K562 (cell line): Measurements from ENCODE around the gene SPTSSA. TPM values are rescaled to one million over a fixed set of nuclear protein-coding genes. Genes with fewer than 3 reads are reported as not detected.

Source experiments
- ATAC-seq: fragments of 200-7000 bp; cut with Tn5 transposase; 3 replicates; pipeline ENCODE4 v1.9.1; 2020; ENCODE audit warnings: moderate library complexity
- BruUV-seq: library from RNA; stranded (reverse); fragments of 400-500 nt; replicated peaks from 2 replicates; lab custom pipeline; 2021; lab: Mats Ljungman, UMichigan
- CTCF ChIA-PET: fragments of 300-600 bp; formaldehyde crosslinking; extraction: SDS; loops from one replicate; lab custom pipeline; 2021; ENCODE audit warnings: low intra/inter-chr PET ratio; lab: Yijun Ruan, JAX
- POLR2A ChIA-PET: fragments of 300-600, 350-650 bp; sonication (Branson Sonifier 250); formaldehyde crosslinking; extraction: SDS; loops from one replicate; lab custom pipeline; 2021; ENCODE audit warnings: antibody characterized with exemption, inconsistent platforms; lab: Yijun Ruan, JAX
- DNase-seq, 4 experiments: peaks; one replicate each; pipeline versions ENCODE4 v3.0.0 to v3.0.0-alpha.2; 2011 to 2018; ENCODE audit warnings: low spot score in 3 of 4, mixed read lengths in 3 of 4; ENCODE audit errors: extremely low read depth in 1 of 4
- FAIRE-seq: peaks from 2 replicates; lab custom pipeline; 2011; peaks lifted over from hg19 to GRCh38; lab: Jason Lieb, UNC
- H2AFZ ChIP-seq: 2 replicates; pipeline ENCODE4 v1.6.0; 2011; ENCODE audit warnings: low read depth, low read length, control low read depth, inconsistent platforms
- H3K27ac ChIP-seq: fragments of 200-600 bp; 3 replicates; pipeline ENCODE4 v1.8.0; 2011; ENCODE audit warnings: low read depth, mild to moderate bottlenecking, control low read depth, inconsistent platforms, low read length, moderate library complexity, mixed read lengths; ENCODE audit errors: extremely low read depth
- H3K27me3 ChIP-seq, 2 experiments: fragments of 300-600 bp in 1 of 2; 2 replicates in 1 of 2; 3 replicates in 1 of 2; pipeline versions ENCODE4 v1.6.0 to v1.8.0; 2011; ENCODE audit warnings: inconsistent platforms in 2 of 2, low read length in 2 of 2, mild to moderate bottlenecking in 1 of 2, mixed read lengths in 1 of 2, moderate library complexity in 1 of 2; ENCODE audit not compliant: control insufficient read depth in 2 of 2, insufficient read depth in 2 of 2
- H3K36me3 ChIP-seq: fragments of 300-600 bp; 3 replicates; pipeline ENCODE4 v1.8.0; 2011; ENCODE audit warnings: mild to moderate bottlenecking, low read length, inconsistent platforms; ENCODE audit not compliant: control insufficient read depth, insufficient read depth
- H3K4me1 ChIP-seq, 2 experiments: fragments of 200-600 bp in 1 of 2; replicated peaks in 1 of 2; 2 replicates in 1 of 2; 3 replicates in 1 of 2; pipeline versions ENCODE4 v1.5.1 to v1.8.0; 2011; ENCODE audit warnings: inconsistent platforms in 2 of 2, low read length in 2 of 2, mild to moderate bottlenecking in 1 of 2, mixed read lengths in 1 of 2, moderate library complexity in 1 of 2; ENCODE audit not compliant: control insufficient read depth in 2 of 2, insufficient read depth in 2 of 2
- H3K4me2 ChIP-seq: 2 replicates; pipeline ENCODE4 v1.6.1; 2011; ENCODE audit warnings: low read length, control low read depth, inconsistent platforms, mixed read lengths; ENCODE audit not compliant: insufficient read depth
- H3K4me3 ChIP-seq: fragments of 200-600 bp; sonication (generic), shearing (Covaris generic); 2 replicates; pipeline ENCODE4 v1.5.1; 2016; ENCODE audit warnings: control low read depth, inconsistent platforms
- H3K79me2 ChIP-seq: fragments of 200-600 bp; 3 replicates; pipeline ENCODE4 v1.8.0; 2011; ENCODE audit warnings: low read length, inconsistent platforms; ENCODE audit not compliant: control insufficient read depth, insufficient read depth
- H3K9ac ChIP-seq, 2 experiments: 2 replicates each; pipeline versions ENCODE4 v1.6.0 to v1.6.1; 2011; ENCODE audit warnings: low read depth in 2 of 2, low read length in 2 of 2, control low read depth in 1 of 2, inconsistent platforms in 1 of 2, mild to moderate bottlenecking in 1 of 2, mixed read lengths in 1 of 2; ENCODE audit not compliant: insufficient read depth in 1 of 2
- H3K9me1 ChIP-seq: one replicate; pipeline ENCODE4 v1.6.0; 2011; ENCODE audit warnings: inconsistent platforms, mild to moderate bottlenecking, low read length, moderate library complexity; ENCODE audit not compliant: control insufficient read depth, insufficient read depth
- H3K9me3 ChIP-seq: replicated peaks from 2 replicates; pipeline ENCODE4 v1.5.1; 2011; ENCODE audit warnings: low read depth, low read length, inconsistent platforms; ENCODE audit not compliant: control insufficient read depth, insufficient read depth
- H4K20me1 ChIP-seq: replicated peaks from 2 replicates; pipeline ENCODE4 v1.6.1; 2011; ENCODE audit warnings: low read length, inconsistent platforms, mixed read lengths; ENCODE audit not compliant: control insufficient read depth, insufficient read depth
- HCFC1 ChIP-seq: IDR thresholded peaks from 2 replicates; pipeline ENCODE4 v1.6.1; 2012; ENCODE audit warnings: low read depth, low read length, improper control_type of control experiment
- JUNB ChIP-seq: fragments of 450-650 bp; formaldehyde crosslinking; conservative IDR thresholded peaks from 2 replicates; pipeline ENCODE4 v1.4.0; 2020; ENCODE audit warnings: mild to moderate bottlenecking
- NFXL1 ChIP-seq: fragments of 450-650 bp; formaldehyde crosslinking; IDR thresholded peaks from 2 replicates; pipeline ENCODE4 v1.4.0; 2021; ENCODE audit warnings: mild to moderate bottlenecking
- SIRT6 ChIP-seq: IDR thresholded peaks from one replicate; pipeline ENCODE4 v1.6.1; 2012; ENCODE audit warnings: low read depth, mild to moderate bottlenecking, control low read depth, inconsistent platforms, low read length, moderate library complexity
- ZKSCAN8 ChIP-seq: fragments of 200-800 bp; sonication (Bioruptor generic); IDR thresholded peaks from 2 replicates; pipeline ENCODE4 v1.6.1; 2016; ENCODE audit warnings: missing genetic modification characterization, missing compliant biosample characterization
- ZNF124 ChIP-seq: sonication (generic); formaldehyde crosslinking; IDR thresholded peaks from 2 replicates; pipeline ENCODE4 v1.8.1; 2022; ENCODE audit warnings: missing genetic modification reagents
- ZNF445 ChIP-seq: fragments of 250-450 bp; sonication (Bioruptor Pico); IDR thresholded peaks from 2 replicates; pipeline ENCODE4 v1.4.0; 2020; ENCODE audit warnings: low read depth, mild to moderate bottlenecking, moderate library complexity
- WGBS: fragments of 100-300 bp; shearing (Covaris generic); methylation state at CpG from one replicate; pipeline ENCODE4 v1.1.6; 2016; ENCODE audit warnings: low coverage, mixed read lengths; ENCODE audit not compliant: insufficient coverage; ENCODE audit errors: missing lambda C conversion rate; 5-methylcytosine and 5-hydroxymethylcytosine counted together
- in situ Hi-C: fragments of 300-500 bp; cut with MboI; formaldehyde crosslinking; loops from 4 replicates; pipeline ENCODE4 v1.15.0; 2018; ENCODE audit warnings: inconsistent platforms, mixed read lengths
- intact Hi-C: fragments of 100-400 bp; cut with micrococcal nuclease; formaldehyde crosslinking; loops from 2 replicates; pipeline ENCODE4 v1.14.2; 2022
- polyA plus RNA-seq, 8 experiments: library from polyadenylated mRNA; depleted of rRNA in 4 of 8; stranded (reverse) in 5 of 8; unstranded in 3 of 8; fragments of >200 nt; fragmentation: Nextera tagmentation in 2 of 8; fragmentation: Illumina TruSeq in 1 of 8; extraction: Ambion mirVana in 2 of 8; extraction: Trizol in 1 of 8; gene quantifications; 2 replicates each; pipeline versions ENCODE4 v1.2.1 to v1.2.3, GENCODE V29; 2011 to 2014; ENCODE audit warnings: inconsistent platforms in 1 of 8, missing spikeins in 1 of 8
- total RNA-seq, 7 experiments: library from RNA; depleted of rRNA in 6 of 7; stranded (reverse); fragments of >200 nt in 6 of 7; fragmentation: Illumina TruSeq in 2 of 7; extraction: Trizol in 2 of 7; gene quantifications; 2 replicates each; pipeline versions ENCODE4 v1.2.1 to v1.2.3, GENCODE V29; 2011 to 2021; ENCODE audit warnings: low replicate concordance in 1 of 7
- TF ChIP-seq, protein P1 (sequence below): sonication (generic); formaldehyde crosslinking; IDR thresholded peaks from 2 replicates; pipeline ENCODE4 v1.8.1; 2023; ENCODE audit warnings: mild to moderate bottlenecking, missing genetic modification reagents
- TF ChIP-seq, protein P2 (sequence below): sonication (generic); formaldehyde crosslinking; IDR thresholded peaks from 2 replicates; pipeline ENCODE4 v1.8.1; 2023; ENCODE audit warnings: missing genetic modification reagents, mild to moderate bottlenecking, borderline replicate concordance
- TF ChIP-seq, protein P3 (sequence below): fragments of 250-450 bp; sonication (Bioruptor Pico); IDR thresholded peaks from 2 replicates; pipeline ENCODE4 v1.4.0; 2020; ENCODE audit warnings: mild to moderate bottlenecking, moderate library complexity, borderline replicate concordance

The SPTSSA gene
- total and polyA plus RNA-seq, 9 of the 15 experiments (the other 6 are each of a cell fraction or from before 2014, with no cell fraction given): 6.8 to 35.7 (median 22.0) TPM

DNA sequence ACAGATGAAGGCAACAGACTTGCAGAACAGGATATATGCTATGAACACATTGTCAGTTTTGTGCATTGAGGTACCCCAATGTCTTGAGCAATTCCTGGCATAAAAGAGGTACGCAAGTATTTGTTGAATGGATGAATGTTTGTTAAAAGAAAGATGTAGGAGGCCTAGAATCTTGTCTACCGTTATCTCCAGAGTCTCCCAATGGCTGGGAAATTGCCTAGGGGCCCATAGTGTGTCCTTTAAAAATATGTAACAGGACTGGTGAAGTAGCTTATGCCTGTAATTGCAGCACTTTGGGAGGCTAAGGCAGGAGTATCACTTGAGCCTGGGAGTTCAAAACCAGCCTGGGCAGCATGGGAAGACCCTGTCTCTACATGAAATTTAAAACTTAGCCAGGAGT, 20.4 kb upstream of the SPTSSA start (continued):
- TF ChIP-seq ZNF124 (CRISPR knock-in tag) (no peak), HCFC1 (no peak), ZNF445 (CRISPR knock-in tag) (no peak)

DNA sequence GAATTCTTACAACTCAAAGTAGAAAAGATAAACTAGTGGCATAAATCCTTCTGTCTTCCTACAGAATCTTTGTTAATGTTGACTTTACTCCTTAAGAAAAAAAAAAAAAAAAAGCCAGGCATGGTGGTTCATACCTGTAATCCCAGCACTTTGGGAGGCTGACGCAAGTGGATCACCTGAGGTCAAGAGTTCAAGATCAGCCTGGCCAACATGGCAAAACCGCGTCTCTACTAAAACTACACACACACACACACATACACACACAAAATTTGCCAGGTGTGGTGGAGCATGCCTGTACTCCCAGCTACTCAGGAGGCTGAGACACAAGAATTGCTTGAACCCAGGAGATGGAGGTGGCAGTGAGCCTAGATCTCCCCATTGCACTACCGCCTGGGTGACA, 17.7 kb upstream of the SPTSSA start:
- Histone ChIP-seq H3K27me3 (no peaks in the 10 kb centered on the region), H2AFZ (no peak overlapping the region), H3K9ac (no peak overlapping the region), H3K4me3 (no peak overlapping the region), H3K4me1 (no peaks in the 10 kb centered on the region), H3K79me2 (no peaks in the 10 kb centered on the region), H3K9me3 (no peaks in the 10 kb centered on the region), H3K36me3 (no peaks in the 10 kb centered on the region), H3K4me2 (no peak overlapping the region), H4K20me1 (no peaks in the 10 kb centered on the region), H3K27ac (no peak overlapping the region), H3K9me1 (no peaks in the 10 kb centered on the region)
- FAIRE-seq: no peak
- CTCF ChIA-PET: no interaction called here
- intact Hi-C loops: no loop called here
- no TSS peak for BruUV-seq
- no peak for DNase-seq
- no peak for ATAC-seq
- TF ChIP-seq SIRT6 (no peak), JUNB (no peak), NFXL1 (no peak), ZKSCAN8 (CRISPR knock-in tag) (no peak)
- TF ChIP-seq, protein P1, sequence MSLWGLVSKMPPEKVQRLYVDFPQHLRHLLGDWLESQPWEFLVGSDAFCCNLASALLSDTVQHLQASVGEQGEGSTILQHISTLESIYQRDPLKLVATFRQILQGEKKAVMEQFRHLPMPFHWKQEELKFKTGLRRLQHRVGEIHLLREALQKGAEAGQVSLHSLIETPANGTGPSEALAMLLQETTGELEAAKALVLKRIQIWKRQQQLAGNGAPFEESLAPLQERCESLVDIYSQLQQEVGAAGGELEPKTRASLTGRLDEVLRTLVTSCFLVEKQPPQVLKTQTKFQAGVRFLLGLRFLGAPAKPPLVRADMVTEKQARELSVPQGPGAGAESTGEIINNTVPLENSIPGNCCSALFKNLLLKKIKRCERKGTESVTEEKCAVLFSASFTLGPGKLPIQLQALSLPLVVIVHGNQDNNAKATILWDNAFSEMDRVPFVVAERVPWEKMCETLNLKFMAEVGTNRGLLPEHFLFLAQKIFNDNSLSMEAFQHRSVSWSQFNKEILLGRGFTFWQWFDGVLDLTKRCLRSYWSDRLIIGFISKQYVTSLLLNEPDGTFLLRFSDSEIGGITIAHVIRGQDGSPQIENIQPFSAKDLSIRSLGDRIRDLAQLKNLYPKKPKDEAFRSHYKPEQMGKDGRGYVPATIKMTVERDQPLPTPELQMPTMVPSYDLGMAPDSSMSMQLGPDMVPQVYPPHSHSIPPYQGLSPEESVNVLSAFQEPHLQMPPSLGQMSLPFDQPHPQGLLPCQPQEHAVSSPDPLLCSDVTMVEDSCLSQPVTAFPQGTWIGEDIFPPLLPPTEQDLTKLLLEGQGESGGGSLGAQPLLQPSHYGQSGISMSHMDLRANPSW: no peak
- TF ChIP-seq, protein P2, sequence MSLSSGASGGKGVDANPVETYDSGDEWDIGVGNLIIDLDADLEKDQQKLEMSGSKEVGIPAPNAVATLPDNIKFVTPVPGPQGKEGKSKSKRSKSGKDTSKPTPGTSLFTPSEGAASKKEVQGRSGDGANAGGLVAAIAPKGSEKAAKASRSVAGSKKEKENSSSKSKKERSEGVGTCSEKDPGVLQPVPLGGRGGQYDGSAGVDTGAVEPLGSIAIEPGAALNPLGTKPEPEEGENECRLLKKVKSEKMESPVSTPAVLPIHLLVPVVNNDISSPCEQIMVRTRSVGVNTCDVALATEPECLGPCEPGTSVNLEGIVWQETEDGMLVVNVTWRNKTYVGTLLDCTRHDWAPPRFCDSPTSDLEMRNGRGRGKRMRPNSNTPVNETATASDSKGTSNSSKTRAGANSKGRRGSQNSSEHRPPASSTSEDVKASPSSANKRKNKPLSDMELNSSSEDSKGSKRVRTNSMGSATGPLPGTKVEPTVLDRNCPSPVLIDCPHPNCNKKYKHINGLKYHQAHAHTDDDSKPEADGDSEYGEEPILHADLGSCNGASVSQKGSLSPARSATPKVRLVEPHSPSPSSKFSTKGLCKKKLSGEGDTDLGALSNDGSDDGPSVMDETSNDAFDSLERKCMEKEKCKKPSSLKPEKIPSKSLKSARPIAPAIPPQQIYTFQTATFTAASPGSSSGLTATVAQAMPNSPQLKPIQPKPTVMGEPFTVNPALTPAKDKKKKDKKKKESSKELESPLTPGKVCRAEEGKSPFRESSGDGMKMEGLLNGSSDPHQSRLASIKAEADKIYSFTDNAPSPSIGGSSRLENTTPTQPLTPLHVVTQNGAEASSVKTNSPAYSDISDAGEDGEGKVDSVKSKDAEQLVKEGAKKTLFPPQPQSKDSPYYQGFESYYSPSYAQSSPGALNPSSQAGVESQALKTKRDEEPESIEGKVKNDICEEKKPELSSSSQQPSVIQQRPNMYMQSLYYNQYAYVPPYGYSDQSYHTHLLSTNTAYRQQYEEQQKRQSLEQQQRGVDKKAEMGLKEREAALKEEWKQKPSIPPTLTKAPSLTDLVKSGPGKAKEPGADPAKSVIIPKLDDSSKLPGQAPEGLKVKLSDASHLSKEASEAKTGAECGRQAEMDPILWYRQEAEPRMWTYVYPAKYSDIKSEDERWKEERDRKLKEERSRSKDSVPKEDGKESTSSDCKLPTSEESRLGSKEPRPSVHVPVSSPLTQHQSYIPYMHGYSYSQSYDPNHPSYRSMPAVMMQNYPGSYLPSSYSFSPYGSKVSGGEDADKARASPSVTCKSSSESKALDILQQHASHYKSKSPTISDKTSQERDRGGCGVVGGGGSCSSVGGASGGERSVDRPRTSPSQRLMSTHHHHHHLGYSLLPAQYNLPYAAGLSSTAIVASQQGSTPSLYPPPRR (CRISPR knock-in tag): no peak
- TF ChIP-seq, protein P3, sequence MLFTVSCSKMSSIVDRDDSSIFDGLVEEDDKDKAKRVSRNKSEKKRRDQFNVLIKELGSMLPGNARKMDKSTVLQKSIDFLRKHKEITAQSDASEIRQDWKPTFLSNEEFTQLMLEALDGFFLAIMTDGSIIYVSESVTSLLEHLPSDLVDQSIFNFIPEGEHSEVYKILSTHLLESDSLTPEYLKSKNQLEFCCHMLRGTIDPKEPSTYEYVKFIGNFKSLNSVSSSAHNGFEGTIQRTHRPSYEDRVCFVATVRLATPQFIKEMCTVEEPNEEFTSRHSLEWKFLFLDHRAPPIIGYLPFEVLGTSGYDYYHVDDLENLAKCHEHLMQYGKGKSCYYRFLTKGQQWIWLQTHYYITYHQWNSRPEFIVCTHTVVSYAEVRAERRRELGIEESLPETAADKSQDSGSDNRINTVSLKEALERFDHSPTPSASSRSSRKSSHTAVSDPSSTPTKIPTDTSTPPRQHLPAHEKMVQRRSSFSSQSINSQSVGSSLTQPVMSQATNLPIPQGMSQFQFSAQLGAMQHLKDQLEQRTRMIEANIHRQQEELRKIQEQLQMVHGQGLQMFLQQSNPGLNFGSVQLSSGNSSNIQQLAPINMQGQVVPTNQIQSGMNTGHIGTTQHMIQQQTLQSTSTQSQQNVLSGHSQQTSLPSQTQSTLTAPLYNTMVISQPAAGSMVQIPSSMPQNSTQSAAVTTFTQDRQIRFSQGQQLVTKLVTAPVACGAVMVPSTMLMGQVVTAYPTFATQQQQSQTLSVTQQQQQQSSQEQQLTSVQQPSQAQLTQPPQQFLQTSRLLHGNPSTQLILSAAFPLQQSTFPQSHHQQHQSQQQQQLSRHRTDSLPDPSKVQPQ: no peak
- POLR2A ChIA-PET: no interaction called here
- 71% methylated on average over 2 of the region's 4 CpGs for WGBS
- in situ Hi-C loops: no loop called here
